ENCODE data around the gene STAT4. TPM values are rescaled to one million over a fixed set of nuclear protein-coding genes. Genes with fewer than 3 reads are reported as not detected.

STAT4 gene

GRCh38 chr2:190980630-190981209 lies 170.1 kb downstream of the STAT4 start:
- no peak for DNase-seq
- no peaks in the 10 kb centered on the region for H3K27me3 ChIP-seq (ENCODE audit: control insufficient read depth in 1 of 2, insufficient read depth in 1 of 2, low read length in 2 of 2)
- peaks cover 12% of the 10 kb centered on the region for H3K79me1 ChIP-seq (replicated peaks; ENCODE audit: low read length, poor library complexity, severe bottlenecking)
- H2BK120ac ChIP-seq (ENCODE audit: low read depth, low read length), result no peak overlapping the region
- no peaks in the 10 kb centered on the region for H3K9me3 ChIP-seq (ENCODE audit: control insufficient read depth, low read length)
- peak overlapping the region; percentile 73 for H3K27ac ChIP-seq (ENCODE audit: low read length, poor library complexity, severe bottlenecking)
- H4K91ac ChIP-seq (ENCODE audit: low read length), result no peak overlapping the region
- H3K14ac ChIP-seq (ENCODE audit: low read length in 2 of 2), result no peak overlapping the region
- no peak overlapping the region for H3K18ac ChIP-seq (ENCODE audit: low read depth in 1 of 2, low read length in 2 of 2)
- H2BK5ac ChIP-seq (ENCODE audit: low read depth, low read length, poor library complexity, severe bottlenecking), result peak overlapping the region; percentile 71
- H3K4me3 ChIP-seq (ENCODE audit: insufficient read depth in 1 of 2, low read depth in 1 of 2, low read length in 2 of 2), result no peak overlapping the region
- no peak overlapping the region for H3K9ac ChIP-seq (ENCODE audit: low read length)
- no peak overlapping the region for H3K4me2 ChIP-seq (ENCODE audit: low read length, poor library complexity, severe bottlenecking)
- H3K36me3 ChIP-seq (ENCODE audit: control insufficient read depth in 1 of 2, insufficient read depth in 2 of 2, low read depth in 1 of 2, low read length in 2 of 2), result peaks cover 40 to 100% of the 10 kb centered on the region in 2 experiments
- peaks cover 11% of the 10 kb centered on the region for H3K4me1 ChIP-seq (ENCODE audit: control insufficient read depth, insufficient read depth, low read depth, low read length)
- 82% methylated on average over 10 of the region's 10 CpGs for WGBS
- no peak overlapping the region for H2AK5ac ChIP-seq (ENCODE audit: low read length, severe bottlenecking)
- no peak overlapping the region for H2AFZ ChIP-seq (ENCODE audit: low read depth, low read length)
- no peak overlapping the region for H2BK12ac ChIP-seq (ENCODE audit: low read length in 2 of 2)
- H4K8ac ChIP-seq (ENCODE audit: low read length), result no peak overlapping the region
- H3K23ac ChIP-seq (ENCODE audit: low read length in 2 of 2), result no peak overlapping the region
- H3K4ac ChIP-seq (ENCODE audit: low read depth in 1 of 2, low read length in 2 of 2), result no peak overlapping the region
- H2BK15ac ChIP-seq (ENCODE audit: low read depth, poor library complexity, severe bottlenecking), result no peak overlapping the region

GRCh38 chr2:190979906-190980629 lies 170.7 kb downstream of the STAT4 start:
- no peaks in the 10 kb centered on the region for H3K9me3 ChIP-seq (ENCODE audit: control insufficient read depth, low read length)
- peaks cover 35 to 100% of the 10 kb centered on the region in 2 experiments for H3K36me3 ChIP-seq (ENCODE audit: control insufficient read depth in 1 of 2, insufficient read depth in 2 of 2, low read depth in 1 of 2, low read length in 2 of 2)
- peak overlapping the region in 1 of 2 experiments; percentile 14 for H3K18ac ChIP-seq (ENCODE audit: low read depth in 1 of 2, low read length in 2 of 2)
- H4K91ac ChIP-seq (ENCODE audit: low read length), result no peak overlapping the region
- no peak overlapping the region for H4K8ac ChIP-seq (ENCODE audit: low read length)
- no peak overlapping the region for H2AK5ac ChIP-seq (ENCODE audit: low read length, severe bottlenecking)
- peak overlapping the region; percentile 73 for H3K27ac ChIP-seq (ENCODE audit: low read length, poor library complexity, severe bottlenecking)
- no peak overlapping the region for H2BK15ac ChIP-seq (ENCODE audit: low read depth, poor library complexity, severe bottlenecking)
- H3K79me1 ChIP-seq (replicated peaks; ENCODE audit: low read length, poor library complexity, severe bottlenecking), result peaks cover 12% of the 10 kb centered on the region
- peaks cover 11% of the 10 kb centered on the region for H3K4me1 ChIP-seq (ENCODE audit: control insufficient read depth, insufficient read depth, low read depth, low read length)
- H3K4me3 ChIP-seq (ENCODE audit: insufficient read depth in 1 of 2, low read depth in 1 of 2, low read length in 2 of 2), result no peak overlapping the region
- no peak overlapping the region for H2BK120ac ChIP-seq (ENCODE audit: low read depth, low read length)
- 56% methylated on average over 14 of the region's 14 CpGs for WGBS
- no peak overlapping the region for H2BK5ac ChIP-seq (ENCODE audit: low read depth, low read length, poor library complexity, severe bottlenecking)
- H2BK12ac ChIP-seq (ENCODE audit: low read length in 2 of 2), result no peak overlapping the region
- H3K4me2 ChIP-seq (ENCODE audit: low read length, poor library complexity, severe bottlenecking), result no peak overlapping the region
- no peak overlapping the region for H3K14ac ChIP-seq (ENCODE audit: low read length in 2 of 2)
- no peaks in the 10 kb centered on the region for H3K27me3 ChIP-seq (ENCODE audit: control insufficient read depth in 1 of 2, insufficient read depth in 1 of 2, low read length in 2 of 2)
- no peak overlapping the region for H3K23ac ChIP-seq (ENCODE audit: low read length in 2 of 2)
- peak; percentile 86 for DNase-seq
- no peak overlapping the region for H3K9ac ChIP-seq (ENCODE audit: low read length)
- H2AFZ ChIP-seq (ENCODE audit: low read depth, low read length), result no peak overlapping the region
- no peak overlapping the region for H3K4ac ChIP-seq (ENCODE audit: low read depth in 1 of 2, low read length in 2 of 2)

Small RNAs within 50 kb of the gene (small RNA-seq; reads per million reads assigned to genes)
- gene RNU6-959P (ENCODE audit: low read depth), result not detected

All from mesenchymal stem cell (in vitro differentiated cells and primary cell).